Activated CD4-positive, alpha-beta T cell treated with anti-CD3 and anti-CD28 coated beads, Interleukin-2, Interleukin-4, amounts not matched to agents 100 ng/mL and 50 ng/mL, durations not matched to agents 16 hours and 8 hours (primary cell): ENCODE data around the gene ITPRID2.

Source experiments
- DNase-seq: peaks from one replicate; pipeline ENCODE4 v3.0.0-alpha.2; 2020; ENCODE audit warnings: low spot score

Gene ITPRID2

GRCh38 chr2:181891258-181891965 is at the start of gene ITPRID2:
Gene ITPRID2 (plus strand): TSS chr2:181891730. CDS start chr2:181892067, 337 bp downstream.
- DNase-seq, result peak; percentile 70

GRCh38 chr2:181844551-181845290 is 46.8 kb upstream of the ITPRID2 start:
- DNase-seq, result no peak

- no peak for DNase-seq
Observed at GRCh38 chr2:181846399-181847197, 44.9 kb upstream of the ITPRID2 start.

- no peak for DNase-seq
Observed at GRCh38 chr2:181847198-181847556, 44.4 kb upstream of the ITPRID2 start.

- no peak for DNase-seq
Observed at GRCh38 chr2:181847702-181848101, 43.8 kb upstream of the ITPRID2 start.

GRCh38 chr2:181848261-181848886 is 43.2 kb upstream of the ITPRID2 start:
- peak; percentile 21 for DNase-seq

GRCh38 chr2:181849601-181850000 is 41.9 kb upstream of the ITPRID2 start:
- DNase-seq, result no peak

GRCh38 chr2:181850936-181851560 is 40.5 kb upstream of the ITPRID2 start:
- DNase-seq, result no peak

- DNase-seq, result no peak
Observed at GRCh38 chr2:181851726-181852125, 39.8 kb upstream of the ITPRID2 start.

GRCh38 chr2:181853696-181854095 is 37.8 kb upstream of the ITPRID2 start:
- no peak for DNase-seq

- DNase-seq, result no peak
Observed at GRCh38 chr2:181857483-181857882, 34.0 kb upstream of the ITPRID2 start.

GRCh38 chr2:181858600-181858999 is 32.9 kb upstream of the ITPRID2 start:
- DNase-seq, result no peak

GRCh38 chr2:181859123-181859522 is 32.4 kb upstream of the ITPRID2 start:
- DNase-seq, result no peak

- DNase-seq, result no peak
Observed at GRCh38 chr2:181859803-181860202, 31.7 kb upstream of the ITPRID2 start.

GRCh38 chr2:181861379-181861778 is 30.2 kb upstream of the ITPRID2 start:
- no peak for DNase-seq

GRCh38 chr2:181862583-181863281 is 28.8 kb upstream of the ITPRID2 start:
- no peak for DNase-seq

GRCh38 chr2:181872178-181872577 is 19.4 kb upstream of the ITPRID2 start:
- DNase-seq, result no peak

GRCh38 chr2:181876614-181877063 is 14.9 kb upstream of the ITPRID2 start:
- DNase-seq, result no peak

- DNase-seq, result no peak
Observed at GRCh38 chr2:181877181-181877664, 14.3 kb upstream of the ITPRID2 start.

GRCh38 chr2:181878448-181878847 is 13.1 kb upstream of the ITPRID2 start:
- DNase-seq, result no peak

- DNase-seq, result no peak
Observed at GRCh38 chr2:181879295-181879694, 12.2 kb upstream of the ITPRID2 start.
